ENCODE results near the gene VAPB. TPM values are rescaled to one million over a fixed set of nuclear protein-coding genes. Genes with fewer than 3 reads are reported as not detected.
A peak's percentile ranks its signal among the peaks of the same experiment; 100 is the strongest.

VAPB gene
- 9.1 and 12.8 TPM in 2 replicates for total RNA-seq (2012; rRNA removed)
- polyA plus RNA-seq (2012; rRNA removed) = 20.8 and 26.0 TPM in 2 replicates
- polyA plus RNA-seq (2012; cell fraction: cytosol; rRNA removed) = 8.2 and 10.0 TPM in 2 replicates
- 9.1 and 22.4 TPM in 2 replicates for polyA plus RNA-seq (2012; cell fraction: nucleus; rRNA removed; ENCODE audit: low replicate concordance)
- percentile 88 among the genes with signal in this experiment for Bru-seq, nascent RNA
- percentile 89 among the genes with signal in this experiment for BruChase-seq, experiment 1, labeled RNA remaining after a 6-hour chase
- BruChase-seq, experiment 2, labeled RNA remaining after a 2-hour chase = percentile 89 among the genes with signal in this experiment
- long read RNA-seq, full-length matches to known transcripts = 106 of 133 reads
- long read RNA-seq, partial matches to known transcripts = 18 of 133 reads
- long read RNA-seq, other reads (novel, unspliced or antisense) = 9 of 133 reads

GRCh38 chr20:58388882-58389323 is at the start of gene VAPB:
Gene VAPB, plus strand, starts transcription at chr20:58389229. Its CDS starts 231 bp downstream, at chr20:58389460.
- CTCF ChIA-PET = interaction anchor here (0.6 to 0.9 kb wide), 3 partner anchors 17 to 33 kb away, joined by 3 to 6 read pairs (median 4); no protein-coding TSS in a partner anchor
- ATAC-seq (ENCODE audit: low read depth) = peak; percentile 99
- 0 out of 2 replicates have a peak, but pooled peaks have one; percentile 51 for TF ChIP-seq MAZ (IDR thresholded peaks at IDR 0.05; ENCODE audit: borderline replicate concordance, low read depth, low read length)
- TF ChIP-seq BHLHE40 (IDR thresholded peaks at IDR 0.05; ENCODE audit: low read depth, low read length) = peak; percentile 57; the same call in 1 of the 2 replicates
- TF ChIP-seq NFE2L2 (IDR thresholded peaks at IDR 0.05; ENCODE audit: low read depth, low read length) = no peak; the same call in 1 of the 2 replicates
- 0 out of 2 replicates have a peak, but pooled peaks have one; percentile 14 for TF ChIP-seq FOS (IDR thresholded peaks at IDR 0.05; ENCODE audit: low read depth, low read length)
- no peak for TF ChIP-seq POLR2A (IDR thresholded peaks at IDR 0.05; ENCODE audit: low read depth, low read length)
- TF ChIP-seq USF2 (IDR thresholded peaks at IDR 0.05; ENCODE audit: low read depth, low read length) = 0 out of 2 replicates have a peak, but pooled peaks have one; percentile 4

More at GRCh38 chr20:58388882-58389323, at the start of gene VAPB:
- Histone ChIP-seq H3K23ac (ENCODE audit: low read depth, low read length) (peak within 1 kb of the TSS; percentile 99), H3K56ac (ENCODE audit: extremely low read depth, insufficient read depth, low read length) (peak within 1 kb of the TSS; percentile 85), H3K27ac (ENCODE audit: insufficient read depth, low read length) (peak within 1 kb of the TSS; percentile 96), H3K4ac (ENCODE audit: low read depth, low read length) (peak within 1 kb of the TSS; percentile 98), H2BK15ac (ENCODE audit: low read depth, low read length) (peak within 1 kb of the TSS; percentile 34; the same call in 1 of the 3 replicates), H4K8ac (ENCODE audit: low read depth in 2 of 2, low read length in 2 of 2) (peak within 1 kb of the TSS; percentile 96 to 98), H3K4me1 (ENCODE audit: control insufficient read depth, insufficient read depth, low read length) (peaks cover 8% of the 10 kb centered on the region), H2AFZ (replicated peaks; ENCODE audit: low read length, poor library complexity) (peak within 1 kb of the TSS; percentile 99), H3K9me3 (ENCODE audit: control insufficient read depth, insufficient read depth, low read length) (no peaks in the 10 kb centered on the region), H2AK9ac (replicated peaks; ENCODE audit: low read depth, low read length, poor library complexity) (peak within 1 kb of the TSS; percentile 99), H2AK5ac (ENCODE audit: low read depth, low read length) (peak within 1 kb of the TSS; percentile 97), H3K79me1 (ENCODE audit: low read depth in 1 of 2, low read length in 2 of 2) (peaks cover 12 to 44% of the 10 kb centered on the region in 2 experiments), H2BK120ac (ENCODE audit: low read depth, low read length) (peak within 1 kb of the TSS; percentile 68), H2BK20ac (ENCODE audit: low read depth, low read length) (no peak within 1 kb of the TSS), H3K9ac (ENCODE audit: low read depth, low read length) (peak within 1 kb of the TSS; percentile 97), H2BK5ac (ENCODE audit: low read depth, low read length, poor library complexity, severe bottlenecking) (peak within 1 kb of the TSS; percentile 91), H3K14ac (replicated peaks; ENCODE audit: low read depth, low read length) (peak within 1 kb of the TSS; percentile 99), H3K9me1 (ENCODE audit: insufficient read depth, low read length) (peaks cover 26% of the 10 kb centered on the region), H4K20me1 (ENCODE audit: insufficient read depth, low read length) (peaks cover 42% of the 10 kb centered on the region), H4K5ac (ENCODE audit: low read depth, low read length) (peak within 1 kb of the TSS; percentile 85), H3K18ac (ENCODE audit: low read depth, low read length) (peak within 1 kb of the TSS; percentile 64), H3K27me3 (ENCODE audit: control insufficient read depth, insufficient read depth, low read length) (no peaks in the 10 kb centered on the region), H3K36me3 (ENCODE audit: control insufficient read depth, insufficient read depth, low read length) (peaks cover 6% of the 10 kb centered on the region; the same call in 1 of the 2 replicates), H4K91ac (ENCODE audit: insufficient read depth, low read depth, low read length) (peak within 1 kb of the TSS; percentile 98), H3K4me2 (ENCODE audit: low read depth, low read length) (peak within 1 kb of the TSS; percentile 99), H3K4me3 (ENCODE audit: insufficient read depth, low read depth, low read length) (peak within 1 kb of the TSS; percentile 87)
- POLR2A ChIA-PET (ENCODE audit: unreplicated experiment) = interaction anchor here (0.6 to 1.1 kb wide), 3 partner anchors 11 to 25 kb away, joined by 3 to 5 read pairs (median 3); no protein-coding TSS in a partner anchor
- peak; percentile 96 for DNase-seq
- dilution Hi-C loops (cut with HindIII; ENCODE audit: low sequenced_read_pairs, unreplicated experiment) (no loop called here), intact Hi-C loops (cut with micrococcal nuclease) (no loop called here), in situ Hi-C loops (cut with MboI; ENCODE audit: low sequenced_read_pairs) (no loop called here)
- whole genome bisulfite sequencing, 2 experiments (ENCODE audit: extremely low coverage in 2 of 2, insufficient read length in 1 of 2) = 1% methylated on average over 24 of the region's 51 CpGs; no CpG with 5 or more reads in 1 of the 2 experiments
- no TSS peak for BruUV-seq (replicated peaks)

Measured in IMR-90 (cell line).